HG03045 (cell line): ENCODE measurements around the gene SCN2A.
A peak's percentile ranks its signal among the peaks of the same experiment; 100 is the strongest.

ENCODE experiments used
- ATAC-seq: cut with Tn5 transposase; IDR thresholded peaks from one replicate; pipeline ENCODE4 v1.9.1; 2021; ENCODE audit warnings: mild to moderate bottlenecking, moderate library complexity; ENCODE audit not compliant: unreplicated experiment

The SCN2A gene

DNA sequence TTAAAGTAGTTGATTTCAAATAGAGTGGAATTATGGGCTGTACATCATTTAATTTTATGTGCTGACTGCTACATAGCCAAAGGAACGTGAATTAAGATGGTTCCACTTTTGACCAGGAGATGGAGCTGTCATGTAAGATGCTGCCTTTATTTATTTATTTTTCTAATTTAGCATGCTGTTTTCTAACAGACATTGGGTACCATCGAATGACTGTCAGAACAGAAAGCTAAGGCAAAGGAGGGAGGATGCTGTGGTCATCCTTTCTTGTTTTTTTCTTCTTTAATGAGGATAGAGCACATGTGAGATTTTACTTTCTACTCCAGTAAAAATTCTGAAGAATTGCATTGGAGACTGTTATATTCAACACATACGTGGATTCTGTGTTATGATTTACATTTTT, at the start of gene SCN2A:
SCN2A (plus strand) TSS at position 185 of the 400 bp plus-strand sequence. CDS start 56,410 bp downstream, outside the sequence.
- no peak for ATAC-seq

- no peak for ATAC-seq
Observed at GRCh38 chr2:165191096-165191728, 48.0 kb upstream of the SCN2A start.

DNA sequence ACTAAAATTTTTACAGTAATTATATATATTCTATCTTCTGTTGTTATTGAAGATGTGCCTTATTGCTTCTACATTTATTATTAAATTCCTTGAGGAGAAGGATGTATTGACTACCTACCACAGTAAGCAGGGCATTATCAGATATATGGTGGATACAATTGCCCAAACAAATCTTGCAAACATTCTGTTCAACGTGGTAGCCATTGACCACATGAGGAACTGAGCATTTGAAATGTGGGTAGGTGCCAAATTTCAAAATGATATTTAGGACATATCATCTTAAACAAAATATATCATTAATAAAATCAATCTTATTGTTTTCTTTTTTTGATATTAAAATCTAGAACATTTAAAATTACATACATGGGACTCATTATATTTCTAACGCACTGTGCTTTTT, 46.5 kb upstream of the SCN2A start:
- ATAC-seq, result no peak

GRCh38 chr2:165193178-165193777, 45.9 kb upstream of the SCN2A start:
- ATAC-seq, result peak; percentile 96

DNA sequence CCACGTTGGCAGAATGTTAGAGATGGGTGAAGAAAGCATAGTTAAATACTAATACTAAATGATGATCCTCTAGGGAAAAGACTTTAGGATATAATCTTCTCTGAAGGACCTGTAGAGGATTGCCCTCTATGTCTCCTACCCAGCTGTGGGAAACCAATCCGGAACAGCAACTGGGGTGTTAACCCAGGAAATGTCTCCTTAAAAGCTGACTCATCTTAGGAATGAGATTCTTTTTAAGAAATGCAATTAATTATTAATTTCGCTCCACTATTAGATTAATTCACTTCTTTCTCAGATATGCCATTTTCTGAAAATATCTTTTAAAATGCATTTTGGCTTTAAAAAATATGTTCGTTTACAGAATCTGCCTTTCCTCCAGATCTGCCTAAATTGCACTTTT, 42.8 kb upstream of the SCN2A start:
- no peak for ATAC-seq

GRCh38 chr2:165197346-165197745, 41.9 kb upstream of the SCN2A start:
- ATAC-seq, result no peak

DNA sequence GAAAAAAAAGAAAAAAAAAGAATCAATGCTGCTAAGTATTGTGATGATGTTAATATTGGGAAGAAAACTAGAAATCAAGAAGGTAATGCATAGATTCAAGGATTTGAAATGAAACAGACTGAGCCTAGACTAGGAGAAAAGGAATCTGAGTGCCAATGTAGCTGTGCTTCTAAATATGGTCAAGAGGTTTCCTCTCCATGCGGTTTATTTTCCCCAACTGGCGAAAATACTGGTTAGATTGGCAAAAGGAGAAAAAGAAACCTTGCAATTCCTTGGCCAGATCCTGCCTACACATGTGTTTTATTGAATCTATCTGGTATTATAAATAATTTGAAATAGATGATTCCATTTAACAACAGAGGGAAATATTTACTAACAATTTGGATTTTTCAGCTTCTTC, 41.0 kb upstream of the SCN2A start:
- no peak for ATAC-seq

GRCh38 chr2:165202239-165202638, 37.0 kb upstream of the SCN2A start:
- no peak for ATAC-seq

GRCh38 chr2:165203689-165204559, 35.3 kb upstream of the SCN2A start, which contains the start of gene SCN3A:
TSS of gene SCN3A (minus strand) at chr2:165204050. CDS start at chr2:165176394, 27,656 bp downstream.
- peak; percentile 65 for ATAC-seq

GRCh38 chr2:165205865-165206264, 33.3 kb upstream of the SCN2A start:
- no peak for ATAC-seq

GRCh38 chr2:165208094-165208493, 31.1 kb upstream of the SCN2A start:
- ATAC-seq, result no peak

GRCh38 chr2:165214093-165214492, 25.1 kb upstream of the SCN2A start:
- no peak for ATAC-seq

GRCh38 chr2:165219481-165219880, 19.7 kb upstream of the SCN2A start:
- no peak for ATAC-seq

DNA sequence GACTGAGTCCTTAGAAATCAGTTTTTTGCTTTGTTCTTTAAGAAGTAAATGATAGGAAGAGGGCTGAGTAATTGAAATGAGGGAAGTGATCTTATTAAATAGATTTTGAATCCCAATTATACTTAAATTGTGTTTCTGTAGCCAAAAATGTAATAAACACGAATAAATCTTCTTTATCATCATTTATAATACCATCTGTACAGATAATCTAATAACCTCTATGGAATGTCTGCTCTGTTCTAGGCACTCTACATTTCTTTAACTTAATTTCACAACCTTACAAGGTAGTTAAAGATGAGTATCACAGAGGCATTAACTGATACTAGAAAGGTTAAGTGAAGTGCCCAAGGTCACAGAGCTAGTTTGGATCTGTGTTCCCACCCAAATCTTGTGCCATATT, 14.3 kb upstream of the SCN2A start:
- no peak for ATAC-seq

- no peak for ATAC-seq
Observed at GRCh38 chr2:165227571-165227970, 11.6 kb upstream of the SCN2A start.

- ATAC-seq, result no peak
Observed at GRCh38 chr2:165237056-165237455, 2.2 kb upstream of the SCN2A start.

GRCh38 chr2:165238295-165238694, 919 bp upstream of the SCN2A start:
- no peak for ATAC-seq

- ATAC-seq, result no peak
Observed at GRCh38 chr2:165239856-165240515, 772 bp downstream of the SCN2A start.

GRCh38 chr2:165240916-165241315, 1.7 kb downstream of the SCN2A start:
- ATAC-seq, result no peak

DNA sequence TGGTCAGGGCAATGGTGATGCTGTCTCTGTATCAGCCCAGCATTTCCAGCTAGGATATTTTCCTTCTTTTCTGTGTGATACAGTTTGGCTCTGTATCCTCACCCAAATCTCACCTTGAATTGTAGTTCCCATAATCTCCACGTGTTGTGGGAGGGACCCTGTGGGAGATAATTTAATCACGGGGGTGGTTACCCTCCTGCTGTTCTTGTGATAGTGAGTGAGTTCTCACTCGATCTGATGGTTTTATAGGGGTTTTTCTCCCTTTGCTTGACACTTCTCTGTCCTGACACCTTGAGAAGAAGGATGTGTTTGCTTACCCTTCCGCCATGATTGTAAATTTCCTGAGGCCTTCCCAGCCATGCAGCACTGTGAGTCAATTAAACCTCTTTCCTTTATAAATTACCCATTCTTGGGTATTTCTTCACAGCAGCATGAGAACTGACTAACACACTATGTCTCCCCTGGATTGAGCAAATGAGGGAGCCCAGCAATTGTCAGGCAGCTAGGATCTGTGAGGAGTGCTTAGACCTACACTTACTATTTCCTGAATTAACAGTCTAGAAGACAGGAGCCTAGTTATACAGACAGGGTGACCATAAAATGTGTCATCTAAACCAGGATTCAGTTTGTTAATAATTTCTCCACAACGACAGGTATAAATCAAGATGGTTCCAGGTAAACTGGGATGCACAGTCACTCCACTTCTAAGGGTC, 6.0 kb downstream of the SCN2A start:
- no peak for ATAC-seq

DNA sequence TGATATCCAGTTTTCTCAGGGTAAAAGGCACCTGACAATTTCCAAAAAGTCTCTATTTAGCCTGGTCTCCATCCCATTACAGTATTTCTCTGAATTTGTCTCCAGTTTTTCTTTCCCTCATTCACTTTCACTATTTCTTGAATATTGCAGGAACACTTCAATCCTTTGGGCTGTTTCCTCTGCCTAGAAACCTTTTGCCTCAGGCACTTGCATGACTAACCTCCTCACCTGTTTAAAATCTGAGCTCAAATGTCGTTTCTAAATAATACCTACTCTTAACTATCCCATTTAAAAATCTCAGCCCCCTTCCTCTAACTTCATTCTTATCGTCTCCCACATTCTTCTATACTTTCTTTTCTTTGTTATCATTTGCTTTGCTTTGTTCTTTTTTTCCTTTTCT, 9.0 kb downstream of the SCN2A start:
- no peak for ATAC-seq
